ENCODE data around the gene CCDC43.
A peak's percentile ranks its signal among the peaks of the same experiment; 100 is the strongest.
"Not testable (repeated sequence)": the region's sequence is repeated elsewhere in the genome, so short reads cannot be mapped to it uniquely, and the experiment has no call there.

Gene CCDC43

DNA sequence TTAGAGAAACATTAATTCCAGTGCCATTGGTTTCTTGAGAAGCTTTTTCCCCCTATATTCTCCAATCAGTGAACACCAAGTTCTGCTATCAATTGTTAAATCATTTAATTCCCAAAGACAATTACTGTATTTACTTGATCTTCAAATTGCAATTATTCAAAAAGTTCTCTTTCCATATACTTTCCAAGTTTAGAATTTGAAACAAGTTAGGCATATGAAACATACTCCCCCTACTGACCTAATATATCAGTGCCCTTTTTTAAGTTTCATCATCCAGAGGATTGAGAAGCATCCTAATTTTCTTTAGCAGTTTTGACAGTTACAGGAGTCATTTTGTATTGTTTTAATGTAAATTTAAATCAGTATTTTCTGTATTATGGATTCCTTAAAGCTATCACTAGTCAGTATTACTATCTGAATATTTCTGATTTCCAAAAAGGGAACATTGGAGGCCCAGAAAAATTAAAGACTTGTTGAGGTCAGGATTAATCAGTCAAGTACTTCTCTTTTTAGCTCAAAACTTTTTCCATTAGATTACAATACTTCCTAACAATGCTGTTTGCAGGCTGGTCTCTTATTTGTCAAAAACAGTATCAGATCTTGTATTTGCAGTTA, 17.0 kb downstream of the CCDC43 start:
- DNase-seq (ENCODE audit: low read depth), result no peak

DNA sequence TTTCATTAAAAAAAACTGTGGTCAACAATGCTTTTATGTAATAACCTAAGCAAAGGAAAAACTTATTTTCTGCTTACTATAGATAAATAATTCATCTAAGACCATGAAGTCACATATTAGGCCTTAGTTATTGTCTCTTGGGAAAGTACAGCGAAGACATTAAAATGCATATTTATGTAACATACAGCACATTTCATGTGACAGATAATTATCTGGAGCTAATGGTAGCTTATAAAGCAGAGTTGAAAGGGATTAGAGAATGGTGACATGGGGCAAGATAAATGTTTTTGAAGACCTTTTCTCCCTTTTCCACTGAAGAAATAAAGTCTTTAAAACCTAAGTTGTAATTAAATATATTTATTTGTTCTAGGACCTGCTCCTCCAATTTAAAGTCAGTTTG, 23.6 kb downstream of the CCDC43 start:
- DNase-seq (ENCODE audit: low read depth), result no peak

DNA sequence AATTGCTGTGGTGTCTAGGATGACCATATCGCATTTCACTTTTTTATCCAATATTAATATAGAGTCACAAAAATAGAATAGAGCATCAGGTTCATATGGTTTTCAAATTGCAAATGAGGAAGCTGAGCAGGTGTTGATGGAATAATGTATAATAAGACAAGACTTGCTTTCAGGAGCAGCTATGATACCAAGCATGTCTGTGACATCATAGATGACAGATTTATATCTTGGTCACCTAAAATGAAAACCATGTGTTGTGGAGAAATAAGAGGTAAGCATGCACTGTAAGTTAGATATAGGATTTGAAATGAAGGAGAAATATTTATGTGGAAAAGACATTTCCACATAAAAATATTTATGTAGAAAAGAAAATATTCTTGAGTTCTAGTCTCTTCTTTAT, 24.7 kb downstream of the CCDC43 start:
- DNase-seq (ENCODE audit: low read depth), result no peak

DNA sequence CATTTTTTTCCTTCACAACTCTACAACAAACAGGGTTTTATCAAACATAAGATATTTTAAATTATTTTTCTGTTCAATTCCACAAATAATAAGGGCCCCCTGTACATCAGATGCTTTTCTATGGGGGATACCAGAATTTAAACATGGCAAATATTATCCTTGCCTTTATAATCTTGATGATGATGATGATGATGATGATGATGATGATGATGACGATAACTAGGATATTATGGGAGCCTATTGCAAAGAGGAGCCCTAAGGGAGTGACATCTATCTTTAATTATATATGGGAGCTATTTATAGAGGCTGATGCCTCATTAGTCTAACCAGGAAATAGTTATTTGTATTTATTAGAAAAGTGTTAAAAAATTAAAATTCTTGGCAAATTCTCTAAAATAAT, 26.5 kb downstream of the CCDC43 start:
- DNase-seq (ENCODE audit: low read depth), result no peak

DNA sequence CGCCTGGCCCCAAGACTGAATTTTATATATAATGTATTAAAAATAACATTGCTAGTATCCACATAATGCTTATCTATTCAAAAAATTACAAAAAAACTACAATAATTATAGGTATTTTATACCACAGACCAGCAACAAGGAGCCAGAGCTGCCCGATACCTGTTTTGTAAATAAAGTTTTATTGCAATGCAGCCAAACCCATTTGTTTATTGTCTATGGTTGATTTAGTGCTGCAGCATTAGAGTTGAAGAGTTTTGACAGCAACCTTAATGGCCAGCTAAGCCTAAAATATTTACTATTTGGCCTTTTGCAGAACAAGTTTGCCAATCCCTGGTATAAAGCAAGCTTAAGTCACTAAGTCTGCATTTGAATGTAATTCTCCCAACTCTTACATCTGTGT, 27.7 kb downstream of the CCDC43 start:
- DNase-seq (ENCODE audit: low read depth), result no peak

DNA sequence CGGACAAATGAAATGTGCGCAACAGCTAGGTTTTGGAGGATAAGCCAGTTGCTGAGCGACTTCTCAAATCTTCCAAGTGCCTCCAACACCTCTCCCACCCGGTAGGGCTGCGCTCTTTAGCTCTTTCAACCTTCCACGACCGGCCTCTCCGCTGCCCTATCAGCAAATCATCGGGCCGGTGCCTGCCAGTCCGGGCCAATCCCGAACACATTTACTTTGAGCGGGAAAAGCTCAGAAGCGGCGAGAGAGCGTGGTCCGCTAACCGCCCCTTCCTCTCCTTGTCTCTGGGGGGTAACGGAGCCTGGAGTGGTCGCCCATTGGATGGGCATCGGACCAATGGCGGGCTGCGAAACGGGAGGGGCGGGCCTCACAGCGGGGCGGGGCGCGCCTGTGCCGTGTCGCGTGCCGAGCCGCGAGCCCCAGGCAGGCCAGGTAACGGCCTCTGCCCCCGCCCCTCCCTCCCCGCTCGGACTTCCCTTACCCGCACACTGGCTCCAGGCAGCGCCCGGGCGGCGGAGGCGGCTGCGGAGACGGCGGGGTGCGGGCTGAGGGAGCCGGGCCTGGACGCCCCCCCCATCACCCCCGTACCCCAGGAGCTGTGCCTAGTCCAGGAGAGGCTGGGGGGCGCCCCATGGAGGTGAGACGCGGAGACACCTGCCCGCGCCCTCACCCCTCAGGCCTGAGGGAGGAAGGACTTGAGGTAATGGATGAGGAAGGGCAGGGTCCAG, 33.4 kb downstream of the CCDC43 start, which contains the start of gene MEIOC:
TSS of gene MEIOC (plus strand) at position 486 of the 728 bp plus-strand sequence. CDS start at position 632, 146 bp downstream.
- DNase-seq (ENCODE audit: low read depth), result peak; percentile 19

DNA sequence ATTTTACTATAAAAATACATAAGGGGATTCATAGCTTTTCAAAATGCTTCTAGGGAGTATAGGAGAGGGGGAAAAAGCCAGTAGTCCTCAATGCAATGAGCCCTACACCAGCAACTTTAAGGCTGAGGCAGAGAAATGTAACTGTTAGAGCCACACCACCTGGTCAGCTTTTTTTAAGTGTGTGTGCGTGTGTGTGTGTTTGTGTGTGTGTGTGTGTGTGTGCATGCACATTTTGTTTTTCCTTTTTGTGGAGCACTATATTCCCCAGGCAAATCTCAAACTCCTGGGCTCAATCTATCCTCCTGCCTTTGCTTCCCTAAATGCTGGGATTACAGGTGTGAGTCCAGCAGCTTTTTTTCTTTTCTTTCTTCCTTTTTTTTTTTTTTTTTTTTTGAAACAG, 35.6 kb downstream of the CCDC43 start:
- no peak for DNase-seq (ENCODE audit: low read depth)

DNA sequence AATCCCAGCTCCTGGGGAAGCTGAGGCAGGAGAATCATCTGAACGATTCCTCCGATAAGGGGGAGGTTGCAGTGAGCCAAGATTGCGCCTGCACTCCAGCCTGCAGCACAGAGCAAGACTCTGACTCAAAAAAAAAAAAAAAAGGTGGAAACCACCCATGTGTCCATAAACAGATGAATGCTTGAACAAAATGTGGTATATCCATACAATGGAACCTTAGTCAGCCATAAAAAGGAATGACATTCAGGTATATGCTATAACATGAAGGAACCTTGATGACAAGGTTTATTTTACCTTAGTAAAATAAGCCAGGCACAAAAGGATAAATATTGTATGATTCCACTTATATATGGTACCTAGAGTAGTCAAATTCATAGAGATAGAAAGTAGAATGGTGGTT, 36.2 kb downstream of the CCDC43 start:
- no peak for DNase-seq (ENCODE audit: low read depth)

DNA sequence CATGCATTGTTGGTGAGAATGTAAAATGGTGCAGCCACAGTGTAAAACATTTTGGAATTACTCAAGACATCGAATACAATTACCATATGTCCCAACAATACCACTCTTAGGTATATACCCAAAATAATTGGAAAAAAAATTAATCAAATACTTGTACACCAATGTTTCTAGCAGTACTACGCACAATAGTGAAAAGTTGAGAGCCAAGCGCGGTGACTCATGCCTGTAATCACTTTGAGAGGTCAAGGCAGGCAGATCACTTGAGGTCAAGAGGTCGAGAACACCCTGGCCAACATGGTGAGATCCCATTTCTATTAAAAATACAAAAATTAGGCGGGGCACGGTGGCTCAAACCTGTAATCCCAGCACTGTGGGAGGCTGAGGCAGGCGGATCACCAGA, 36.8 kb downstream of the CCDC43 start:
- DNase-seq (ENCODE audit: low read depth), result no peak

DNA sequence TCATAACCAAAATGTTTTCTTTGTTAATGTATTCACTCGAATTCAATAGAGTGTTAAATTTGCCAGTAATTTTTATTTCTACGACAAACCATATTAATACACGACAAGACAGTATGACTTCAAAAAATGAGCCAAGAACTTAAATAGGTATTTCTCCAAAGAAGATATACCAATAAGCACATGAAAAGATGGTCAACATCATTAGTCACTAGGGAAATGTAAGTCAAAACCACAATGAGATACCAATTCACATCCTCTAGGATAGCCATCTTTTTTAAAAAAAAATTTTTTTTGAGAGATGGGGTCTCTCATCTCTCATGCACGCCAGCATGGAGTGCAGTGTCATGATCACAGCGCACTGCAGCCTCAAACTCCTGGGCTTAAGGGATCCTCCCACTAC, 38.3 kb downstream of the CCDC43 start:
- DNase-seq (ENCODE audit: low read depth), result no peak

DNA sequence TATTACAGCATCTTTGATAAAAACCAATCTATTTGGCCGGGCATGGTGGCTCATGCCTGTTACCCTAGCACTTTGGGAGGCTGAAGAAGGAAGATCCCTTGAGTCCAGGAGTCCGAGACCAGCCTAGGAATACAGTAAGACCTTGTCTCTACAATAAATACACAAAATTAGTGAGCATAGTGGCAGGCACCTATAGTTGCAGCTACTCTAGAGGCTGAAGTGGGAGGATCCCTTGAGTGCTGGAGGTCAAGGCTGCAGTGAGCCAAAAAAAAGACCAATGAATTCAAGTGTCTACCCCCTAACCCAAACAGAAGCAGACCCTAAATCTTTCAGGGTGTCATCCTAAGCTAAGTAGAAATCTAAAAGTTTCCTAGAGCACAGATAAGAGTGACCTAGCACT, 40.6 kb downstream of the CCDC43 start:
- no peak for DNase-seq (ENCODE audit: low read depth)

DNA sequence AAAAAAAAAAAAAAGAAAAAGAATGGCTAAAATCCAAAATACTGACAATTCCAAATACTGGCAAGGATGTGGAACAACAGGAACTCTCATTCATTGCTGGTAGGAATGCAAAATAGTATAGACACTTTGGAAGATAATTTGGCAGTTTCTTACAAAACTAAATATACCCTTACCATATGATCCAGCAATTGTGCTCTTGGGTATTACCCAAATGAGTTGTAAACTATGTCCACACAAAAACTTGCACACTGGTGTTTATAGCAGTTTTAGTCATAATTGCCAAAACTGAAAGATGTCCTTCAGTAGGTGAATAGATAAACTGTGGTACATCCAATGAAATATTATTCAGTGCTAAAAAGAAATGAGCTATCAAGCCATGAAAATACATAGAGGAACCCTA, 41.8 kb downstream of the CCDC43 start:
- no peak for DNase-seq (ENCODE audit: low read depth)

DNA sequence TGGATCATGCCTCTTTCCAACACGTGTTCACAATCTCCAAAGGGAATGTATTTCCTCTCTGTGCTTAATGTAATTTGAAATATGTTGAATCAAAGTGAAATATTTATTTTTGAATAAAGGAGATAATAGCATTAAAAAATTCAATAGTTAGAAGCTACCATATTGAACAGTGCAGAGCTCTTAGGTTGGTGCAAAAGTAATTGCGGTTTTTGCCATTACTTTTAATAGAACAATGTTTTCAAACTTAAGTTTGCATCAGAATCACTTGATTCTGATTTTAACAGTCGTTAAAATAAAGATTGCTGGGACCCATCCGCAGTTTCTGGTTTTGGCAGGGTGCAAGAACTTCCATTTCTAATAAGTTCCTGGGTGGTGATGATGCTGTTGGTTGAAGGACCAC, 43.3 kb downstream of the CCDC43 start:
- no peak for DNase-seq (ENCODE audit: low read depth)

DNA sequence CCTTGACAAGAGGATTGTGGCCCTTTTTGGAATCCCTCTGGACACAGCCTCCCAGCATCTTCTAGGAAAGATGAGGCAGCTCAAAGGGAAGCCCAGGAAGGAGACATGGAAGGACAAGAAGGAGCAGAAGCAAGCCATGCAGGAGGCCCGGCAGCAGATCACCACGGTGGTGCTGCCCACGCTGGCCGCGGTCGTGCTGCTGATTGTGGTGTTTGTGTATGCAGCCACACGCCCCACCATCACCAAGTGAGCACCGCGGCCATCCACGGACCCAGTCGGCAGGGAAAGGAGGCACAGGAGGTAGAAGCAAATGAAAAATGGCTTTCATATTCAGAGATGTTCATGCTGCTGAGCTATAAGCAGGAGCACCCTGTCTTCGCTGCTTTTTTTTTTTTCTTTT, 44.2 kb downstream of the CCDC43 start:
- DNase-seq (ENCODE audit: low read depth), result no peak

DNA sequence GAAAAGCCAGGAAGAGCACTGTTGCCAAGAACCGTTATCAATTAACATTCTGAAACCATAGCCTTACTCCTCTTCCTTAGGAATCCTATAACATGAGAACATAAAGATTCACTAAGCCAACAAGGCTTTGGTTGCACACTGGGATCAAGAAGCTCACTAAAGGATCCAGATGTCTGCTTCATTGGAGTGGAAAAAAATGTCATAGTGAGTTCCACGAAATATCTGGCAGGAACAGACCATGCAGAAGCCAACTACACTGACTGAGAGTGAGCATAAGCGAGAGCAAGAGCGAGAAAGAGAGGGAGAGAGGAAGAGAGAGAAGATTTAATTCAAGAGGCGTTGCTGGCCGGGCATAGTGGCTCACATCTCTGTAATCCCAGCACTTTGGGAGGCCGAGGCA, 46.7 kb downstream of the CCDC43 start:
- DNase-seq (ENCODE audit: low read depth), result no peak

DNA sequence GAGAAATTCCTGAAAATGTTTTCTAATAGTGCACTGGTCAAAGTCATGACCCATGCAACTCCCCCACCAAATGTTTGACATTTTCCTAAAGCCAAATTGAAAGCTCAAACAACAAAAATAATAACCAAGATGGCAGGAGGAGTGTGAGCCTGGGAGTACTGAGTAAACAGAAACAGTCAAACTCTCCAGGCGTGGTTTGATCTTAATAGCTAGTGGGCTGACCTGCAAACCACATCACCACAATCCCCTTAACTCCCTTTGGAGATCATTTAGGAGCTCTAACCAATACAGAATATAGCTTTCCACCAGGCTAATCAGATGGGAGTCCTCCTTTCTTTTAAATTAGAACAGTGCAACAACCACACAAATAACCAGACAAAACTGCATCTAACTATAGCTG, 52.5 kb downstream of the CCDC43 start:
- DNase-seq (ENCODE audit: low read depth), result no peak

DNA sequence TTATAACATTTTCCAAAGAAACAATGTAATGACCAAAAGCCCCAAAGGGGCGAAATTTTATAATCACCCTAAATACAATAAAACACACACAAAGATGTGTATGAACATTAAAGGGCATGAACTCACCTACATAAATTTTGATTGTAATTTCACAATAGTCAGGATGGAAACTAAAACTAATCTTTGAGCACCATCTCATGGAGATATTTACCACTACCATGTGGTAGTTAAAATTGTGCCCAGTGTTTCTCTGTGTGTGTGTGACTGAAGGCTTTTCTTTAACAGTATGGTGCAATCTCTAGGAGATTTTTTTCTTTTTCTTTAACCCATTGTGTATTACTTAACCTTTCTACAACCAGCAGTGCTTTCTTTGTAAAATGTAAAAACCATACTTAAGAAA, 53.0 kb downstream of the CCDC43 start:
- DNase-seq (ENCODE audit: low read depth), result no peak

DNA sequence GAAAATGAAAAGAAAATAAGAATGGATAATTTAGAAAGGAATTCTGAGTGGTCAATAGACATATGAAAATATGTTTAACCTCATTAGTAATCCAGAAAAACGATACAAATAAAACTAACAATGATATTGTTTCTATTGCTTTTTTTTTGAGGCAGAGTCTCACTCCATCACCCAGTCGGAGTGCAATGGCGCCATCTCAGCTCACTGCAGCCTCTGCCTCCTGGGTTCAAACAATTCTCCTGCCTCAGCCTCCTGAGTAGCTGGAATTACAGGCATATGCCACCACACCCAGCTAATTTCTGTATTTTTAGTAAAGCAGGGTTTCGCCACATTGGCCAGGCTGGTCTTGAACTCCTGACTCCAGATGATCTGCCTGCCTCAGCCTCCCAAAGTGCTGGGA, 55.2 kb downstream of the CCDC43 start:
- not testable (repeated sequence) for DNase-seq (ENCODE audit: low read depth)

DNA sequence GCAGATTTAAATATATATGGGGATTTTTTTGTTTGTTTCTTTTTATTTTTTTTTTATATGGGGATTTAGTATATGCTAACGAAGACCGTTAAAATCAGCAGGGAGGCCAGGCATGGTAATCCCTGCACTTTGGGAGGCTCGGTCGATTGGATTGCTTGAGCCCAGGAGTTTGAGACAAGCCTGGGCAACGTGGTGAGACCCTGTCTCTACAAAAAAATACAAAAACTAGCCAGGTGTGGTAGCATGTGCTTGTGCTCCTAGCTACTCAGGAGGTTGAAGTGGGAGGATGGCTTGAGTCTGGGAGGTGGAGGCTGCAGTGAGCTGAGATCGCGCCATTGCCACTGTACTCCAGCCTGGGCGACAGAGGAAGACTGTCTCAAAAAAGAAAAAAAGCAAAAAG, 55.6 kb downstream of the CCDC43 start:
- DNase-seq (ENCODE audit: low read depth), result no peak

DNA sequence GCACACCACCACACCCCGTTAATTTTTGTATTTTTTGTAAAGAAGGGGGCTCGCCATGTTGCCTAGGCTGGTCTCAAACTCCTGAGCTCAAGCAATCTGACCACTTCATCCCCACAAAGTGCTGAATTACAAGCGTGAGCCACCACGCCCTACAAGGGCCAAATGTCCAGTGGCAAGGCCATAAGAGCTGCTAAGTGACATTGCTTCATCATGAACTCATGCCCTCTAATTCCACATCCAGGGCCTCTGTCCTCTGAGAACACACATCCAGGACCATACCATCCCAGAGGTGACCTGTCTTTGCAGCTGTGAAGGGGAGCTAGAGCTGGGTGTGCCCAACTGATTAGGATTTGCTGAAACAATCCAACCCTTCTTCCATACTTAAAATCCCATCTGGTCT, 58.9 kb downstream of the CCDC43 start:
- DNase-seq (ENCODE audit: low read depth), result no peak

DNA sequence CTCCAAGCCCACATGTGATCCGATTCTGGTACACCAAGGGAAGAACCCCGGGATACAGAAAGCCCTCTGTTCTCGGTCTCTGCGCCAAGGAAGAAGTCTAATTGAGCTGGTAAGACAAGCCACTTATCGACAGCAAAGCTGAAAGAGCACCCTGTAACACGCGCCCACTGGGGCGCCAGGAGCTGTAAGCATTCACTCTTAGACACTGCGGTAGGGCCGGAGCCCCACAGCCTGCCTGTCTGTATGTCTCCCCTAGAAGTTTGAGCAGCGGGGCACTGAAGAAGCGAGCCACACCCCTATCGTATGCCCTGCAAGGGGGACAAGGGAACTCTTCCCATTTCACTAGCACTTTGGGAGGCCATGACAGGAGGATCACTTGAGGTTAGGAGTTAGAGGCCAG, 60.3 kb downstream of the CCDC43 start:
- no peak for DNase-seq (ENCODE audit: low read depth)

DNA sequence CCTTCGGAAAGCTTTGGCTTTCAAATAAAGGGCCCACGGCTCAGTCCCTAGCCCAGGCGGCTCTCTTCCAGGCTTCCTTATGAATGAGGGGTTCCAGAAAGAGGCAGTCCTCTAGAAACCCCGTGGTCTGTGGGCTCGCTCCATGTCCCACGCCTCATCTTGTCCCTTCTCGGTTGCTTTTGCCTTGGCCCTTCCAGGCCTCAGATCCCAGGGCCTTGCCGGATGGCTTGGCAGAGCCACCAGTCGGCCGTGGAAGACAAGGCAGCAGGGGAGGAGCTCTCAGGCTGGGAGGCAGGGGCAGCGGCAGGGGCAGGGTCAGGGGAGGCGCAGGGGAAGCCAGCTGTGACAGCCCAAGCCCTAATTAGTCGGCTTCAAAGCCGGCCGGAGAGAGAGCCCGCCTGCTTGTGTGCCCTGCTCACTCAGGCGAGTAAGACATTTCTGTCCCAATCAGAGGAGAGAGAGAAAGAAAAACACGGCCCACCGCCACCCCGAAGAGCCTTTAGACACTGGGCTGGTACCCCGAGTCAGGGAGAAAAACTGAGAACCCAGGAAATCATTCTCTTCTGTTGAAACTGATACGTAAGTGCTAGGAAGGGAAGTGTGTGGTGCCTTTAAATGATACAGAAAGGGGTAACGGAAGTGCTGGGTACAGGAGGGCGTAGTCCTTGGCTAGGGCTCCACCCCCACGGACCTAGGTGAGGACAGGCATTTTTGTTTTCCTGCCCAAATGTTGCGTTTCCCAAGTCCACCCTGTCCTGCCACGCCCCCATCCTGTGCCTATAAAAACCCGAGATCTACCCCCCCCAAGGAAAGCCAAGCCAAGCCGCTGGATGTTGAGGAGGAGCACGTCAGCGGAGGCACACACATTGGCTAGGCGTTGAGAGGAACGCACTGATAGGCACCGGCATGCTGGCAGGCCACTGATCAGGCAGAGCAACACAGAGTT, 61.1 kb downstream of the CCDC43 start:
- no peak for DNase-seq (ENCODE audit: low read depth)

Measured in stimulated activated CD8-positive, alpha-beta memory T cell treated with anti-CD3 and anti-CD28 coated beads, Interleukin-7, amount 100 ng/mL, for 24 hours (primary cell).